ENCODE data around the gene TRMT11.

DNA sequence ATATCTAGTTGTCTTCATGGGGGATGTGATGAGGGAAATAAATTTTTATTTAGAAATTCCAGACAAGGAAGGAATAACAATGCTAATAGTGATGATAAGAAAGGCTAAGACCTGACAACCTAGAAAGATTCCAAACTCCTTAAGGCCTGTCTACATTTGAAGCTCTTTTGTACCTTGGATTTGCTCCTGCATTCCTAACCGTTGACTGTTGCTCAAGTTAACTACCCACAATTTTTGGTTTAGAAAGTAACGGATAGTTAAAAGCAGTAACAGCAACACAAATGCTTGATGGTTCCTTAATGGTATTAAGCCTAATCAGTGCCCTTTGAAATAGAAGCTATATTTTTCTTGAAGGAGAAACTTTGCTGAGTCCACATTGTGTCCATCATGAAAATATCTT, 52.9 kb downstream of the TRMT11 start:
- TF ChIP-seq POLR2AphosphoS5 (IDR thresholded peaks at IDR 0.05; ENCODE audit: low read depth, low read length), result no peak
- TF ChIP-seq SIN3A (IDR thresholded peaks at IDR 0.05; ENCODE audit: borderline replicate concordance, insufficient read depth, low read length), result no peak
- TF ChIP-seq, protein P1, sequence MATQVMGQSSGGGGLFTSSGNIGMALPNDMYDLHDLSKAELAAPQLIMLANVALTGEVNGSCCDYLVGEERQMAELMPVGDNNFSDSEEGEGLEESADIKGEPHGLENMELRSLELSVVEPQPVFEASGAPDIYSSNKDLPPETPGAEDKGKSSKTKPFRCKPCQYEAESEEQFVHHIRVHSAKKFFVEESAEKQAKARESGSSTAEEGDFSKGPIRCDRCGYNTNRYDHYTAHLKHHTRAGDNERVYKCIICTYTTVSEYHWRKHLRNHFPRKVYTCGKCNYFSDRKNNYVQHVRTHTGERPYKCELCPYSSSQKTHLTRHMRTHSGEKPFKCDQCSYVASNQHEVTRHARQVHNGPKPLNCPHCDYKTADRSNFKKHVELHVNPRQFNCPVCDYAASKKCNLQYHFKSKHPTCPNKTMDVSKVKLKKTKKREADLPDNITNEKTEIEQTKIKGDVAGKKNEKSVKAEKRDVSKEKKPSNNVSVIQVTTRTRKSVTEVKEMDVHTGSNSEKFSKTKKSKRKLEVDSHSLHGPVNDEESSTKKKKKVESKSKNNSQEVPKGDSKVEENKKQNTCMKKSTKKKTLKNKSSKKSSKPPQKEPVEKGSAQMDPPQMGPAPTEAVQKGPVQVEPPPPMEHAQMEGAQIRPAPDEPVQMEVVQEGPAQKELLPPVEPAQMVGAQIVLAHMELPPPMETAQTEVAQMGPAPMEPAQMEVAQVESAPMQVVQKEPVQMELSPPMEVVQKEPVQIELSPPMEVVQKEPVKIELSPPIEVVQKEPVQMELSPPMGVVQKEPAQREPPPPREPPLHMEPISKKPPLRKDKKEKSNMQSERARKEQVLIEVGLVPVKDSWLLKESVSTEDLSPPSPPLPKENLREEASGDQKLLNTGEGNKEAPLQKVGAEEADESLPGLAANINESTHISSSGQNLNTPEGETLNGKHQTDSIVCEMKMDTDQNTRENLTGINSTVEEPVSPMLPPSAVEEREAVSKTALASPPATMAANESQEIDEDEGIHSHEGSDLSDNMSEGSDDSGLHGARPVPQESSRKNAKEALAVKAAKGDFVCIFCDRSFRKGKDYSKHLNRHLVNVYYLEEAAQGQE (IDR thresholded peaks at IDR 0.05; ENCODE audit: insufficient read depth in 1 of 2, low read depth in 2 of 2, low read length in 2 of 2), result no peak
